CD4-positive, alpha-beta T cell treated with Interferon gamma for 1 hour (primary cell): ENCODE measurements around the gene C15orf62.

Experiments used
- DNase-seq: peaks from one replicate; pipeline ENCODE4 v3.0.0-alpha.2; 2020

The C15orf62 gene

GRCh38 chr15:40756938-40757337 lies 12.8 kb upstream of the C15orf62 start:
- DNase-seq = no peak

- DNase-seq = no peak
Observed at GRCh38 chr15:40759961-40760360, 9.8 kb upstream of the C15orf62 start.

GRCh38 chr15:40762919-40763800 lies 6.6 kb upstream of the C15orf62 start:
- peak; percentile 15 for DNase-seq

GRCh38 chr15:40763801-40764628 lies 5.8 kb upstream of the C15orf62 start, which contains the start of gene GCHFR:
TSS of gene GCHFR (plus strand) at chr15:40764068. CDS start at chr15:40764181, 113 bp downstream.
- peak; percentile 64 for DNase-seq

- DNase-seq = no peak
Observed at GRCh38 chr15:40764629-40765103, 5.1 kb upstream of the C15orf62 start.

- no peak for DNase-seq
Observed at GRCh38 chr15:40766194-40766815, 3.5 kb upstream of the C15orf62 start.

- no peak for DNase-seq
Observed at GRCh38 chr15:40766906-40767837, 2.6 kb upstream of the C15orf62 start.

GRCh38 chr15:40767838-40768500 lies 1.8 kb upstream of the C15orf62 start:
- DNase-seq = no peak

GRCh38 chr15:40768521-40769273 lies 1.1 kb upstream of the C15orf62 start:
- DNase-seq = no peak

- DNase-seq = no peak
Observed at GRCh38 chr15:40770147-40770721, 454 bp downstream of the C15orf62 start.

- DNase-seq = no peak
Observed at GRCh38 chr15:40771242-40771641, 1.5 kb downstream of the C15orf62 start.

- no peak for DNase-seq
Observed at GRCh38 chr15:40772014-40772413, 2.2 kb downstream of the C15orf62 start.

GRCh38 chr15:40773496-40773895 lies 3.7 kb downstream of the C15orf62 start:
- DNase-seq = no peak

GRCh38 chr15:40773902-40774301 lies 4.1 kb downstream of the C15orf62 start:
- no peak for DNase-seq

GRCh38 chr15:40775007-40775406 lies 5.2 kb downstream of the C15orf62 start:
- DNase-seq = no peak

- no peak for DNase-seq
Observed at GRCh38 chr15:40775740-40776536, 6.2 kb downstream of the C15orf62 start.

- DNase-seq = peak; percentile 65
Observed at GRCh38 chr15:40776537-40777141, 6.9 kb downstream of the C15orf62 start.

GRCh38 chr15:40782609-40783227 lies 12.9 kb downstream of the C15orf62 start:
- peak; percentile 77 for DNase-seq
